Neural crest cell (in vitro differentiated cells): ENCODE measurements around the gene TDRD10. TPM values are rescaled to one million over a fixed set of nuclear protein-coding genes. Genes with fewer than 3 reads are reported as not detected.
"Not testable (repeated sequence)": the region's sequence is repeated elsewhere in the genome, so short reads cannot be mapped to it uniquely, and the experiment has no call there.

Experiments
- DNase-seq: peaks from one replicate; pipeline ENCODE4 v3.0.0; 2021; ENCODE audit warnings: low read depth, mixed read lengths, low spot score
- H3K27ac Mint-ChIP-seq: one replicate; pipeline ENCODE4 v1.8.0; 2021; ENCODE audit warnings: mild to moderate bottlenecking, mixed read lengths; ENCODE audit not compliant: unreplicated experiment
- H3K27me3 Mint-ChIP-seq: 2 replicates; pipeline ENCODE4 v1.8.0; 2021; ENCODE audit warnings: low read depth, mild to moderate bottlenecking, mixed read lengths
- H3K36me3 Mint-ChIP-seq: 2 replicates; pipeline ENCODE4 v1.8.0; 2021; ENCODE audit warnings: low read depth, mild to moderate bottlenecking, mixed read lengths
- H3K4me1 Mint-ChIP-seq: 2 replicates; pipeline ENCODE4 v1.8.0; 2021; ENCODE audit warnings: mixed read lengths
- H3K4me3 Mint-ChIP-seq: one replicate; pipeline ENCODE4 v1.8.0; 2021; ENCODE audit warnings: mild to moderate bottlenecking, mixed read lengths
- H3K9me3 Mint-ChIP-seq: 2 replicates; pipeline ENCODE4 v1.8.0; 2021; ENCODE audit warnings: mixed read lengths
- total RNA-seq: library from RNA; stranded (reverse); gene quantifications from 2 replicates; pipeline ENCODE4 v1.2.1, GENCODE V29; 2021
- TF ChIP-seq, protein P1 (sequence below): fragments of 200-600 bp; sonication (generic); conservative IDR thresholded peaks from 2 replicates; pipeline ENCODE4 v1.5.0; 2021; ENCODE audit warnings: antibody characterized with exemption, mild to moderate bottlenecking

The TDRD10 gene
- total RNA-seq, 1 donor from 2014 or later, result not detected

- Mint-ChIP-seq H3K36me3 (no peaks in the 10 kb centered on the region), H3K4me3 (no peak overlapping the region), H3K9me3 (no peaks in the 10 kb centered on the region), H3K27ac (no peak overlapping the region), H3K4me1 (no peaks in the 10 kb centered on the region), H3K27me3 (peaks cover 9% of the 10 kb centered on the region)
- TF ChIP-seq, protein P1, sequence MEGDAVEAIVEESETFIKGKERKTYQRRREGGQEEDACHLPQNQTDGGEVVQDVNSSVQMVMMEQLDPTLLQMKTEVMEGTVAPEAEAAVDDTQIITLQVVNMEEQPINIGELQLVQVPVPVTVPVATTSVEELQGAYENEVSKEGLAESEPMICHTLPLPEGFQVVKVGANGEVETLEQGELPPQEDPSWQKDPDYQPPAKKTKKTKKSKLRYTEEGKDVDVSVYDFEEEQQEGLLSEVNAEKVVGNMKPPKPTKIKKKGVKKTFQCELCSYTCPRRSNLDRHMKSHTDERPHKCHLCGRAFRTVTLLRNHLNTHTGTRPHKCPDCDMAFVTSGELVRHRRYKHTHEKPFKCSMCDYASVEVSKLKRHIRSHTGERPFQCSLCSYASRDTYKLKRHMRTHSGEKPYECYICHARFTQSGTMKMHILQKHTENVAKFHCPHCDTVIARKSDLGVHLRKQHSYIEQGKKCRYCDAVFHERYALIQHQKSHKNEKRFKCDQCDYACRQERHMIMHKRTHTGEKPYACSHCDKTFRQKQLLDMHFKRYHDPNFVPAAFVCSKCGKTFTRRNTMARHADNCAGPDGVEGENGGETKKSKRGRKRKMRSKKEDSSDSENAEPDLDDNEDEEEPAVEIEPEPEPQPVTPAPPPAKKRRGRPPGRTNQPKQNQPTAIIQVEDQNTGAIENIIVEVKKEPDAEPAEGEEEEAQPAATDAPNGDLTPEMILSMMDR, result no peak
- no peak for DNase-seq
Observed at GRCh38 chr1:154520333-154520732, 18.3 kb downstream of the TDRD10 start.

DNA sequence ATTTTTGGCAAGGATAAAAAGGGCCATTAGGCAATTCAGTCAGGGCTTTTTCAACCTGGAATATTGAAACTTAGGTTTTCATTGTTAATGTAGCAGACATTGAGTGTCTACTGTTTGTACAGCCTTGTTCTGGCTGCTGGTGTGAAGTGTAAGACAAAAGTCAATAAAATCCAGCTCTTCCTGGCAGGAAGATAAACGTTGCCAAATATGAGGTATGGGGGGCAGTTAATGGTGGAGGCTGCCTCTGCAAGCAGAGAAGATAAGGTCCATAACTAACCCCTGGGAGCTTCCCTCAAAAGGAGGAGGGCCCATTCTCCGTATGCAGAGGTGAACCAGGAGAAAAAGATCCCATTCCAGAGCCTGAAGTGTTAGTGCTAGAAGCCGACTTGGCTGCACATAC is 19.7 kb downstream of the TDRD10 start:
- TF ChIP-seq, protein P1, result no peak
- Mint-ChIP-seq H3K27ac (no peak overlapping the region), H3K4me3 (no peak overlapping the region), H3K4me1 (no peaks in the 10 kb centered on the region), H3K9me3 (no peaks in the 10 kb centered on the region), H3K36me3 (no peaks in the 10 kb centered on the region), H3K27me3 (peaks cover 4% of the 10 kb centered on the region)
- DNase-seq, result no peak

- Mint-ChIP-seq H3K27me3 (no peaks in the 10 kb centered on the region), H3K36me3 (no peaks in the 10 kb centered on the region), H3K4me3 (no peak overlapping the region), H3K9me3 (no peaks in the 10 kb centered on the region), H3K4me1 (no peaks in the 10 kb centered on the region), H3K27ac (no peak overlapping the region)
- DNase-seq, result no peak
- TF ChIP-seq, protein P1, result no peak
Observed at GRCh38 chr1:154524881-154525280, 22.9 kb downstream of the TDRD10 start.

DNA sequence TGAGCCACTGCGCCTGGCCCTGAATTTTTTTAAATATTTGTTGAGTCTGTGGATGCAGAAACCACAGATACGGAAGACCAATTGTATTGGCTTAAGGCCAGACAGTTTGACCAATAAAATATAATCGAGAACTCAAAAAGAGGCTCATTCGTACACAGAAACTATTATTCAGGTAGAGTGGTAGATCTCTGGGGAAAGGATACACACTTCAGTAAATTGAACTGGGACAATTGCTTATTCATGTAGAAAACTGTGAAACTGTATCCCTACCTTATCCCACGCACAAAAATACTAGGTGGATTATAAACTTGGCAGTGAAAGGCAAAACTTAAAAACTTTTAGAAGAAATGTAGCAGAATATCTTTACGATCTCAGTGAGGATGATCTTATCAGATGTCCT is 25.2 kb downstream of the TDRD10 start:
- H3K9me3 Mint-ChIP-seq, result no peaks in the 10 kb centered on the region
- no peak overlapping the region for H3K27ac Mint-ChIP-seq
- no peak overlapping the region for H3K4me3 Mint-ChIP-seq
- no peak for DNase-seq
- no peaks in the 10 kb centered on the region for H3K4me1 Mint-ChIP-seq
- no peaks in the 10 kb centered on the region for H3K27me3 Mint-ChIP-seq
- TF ChIP-seq, protein P1, result no peak
- H3K36me3 Mint-ChIP-seq, result no peaks in the 10 kb centered on the region

DNA sequence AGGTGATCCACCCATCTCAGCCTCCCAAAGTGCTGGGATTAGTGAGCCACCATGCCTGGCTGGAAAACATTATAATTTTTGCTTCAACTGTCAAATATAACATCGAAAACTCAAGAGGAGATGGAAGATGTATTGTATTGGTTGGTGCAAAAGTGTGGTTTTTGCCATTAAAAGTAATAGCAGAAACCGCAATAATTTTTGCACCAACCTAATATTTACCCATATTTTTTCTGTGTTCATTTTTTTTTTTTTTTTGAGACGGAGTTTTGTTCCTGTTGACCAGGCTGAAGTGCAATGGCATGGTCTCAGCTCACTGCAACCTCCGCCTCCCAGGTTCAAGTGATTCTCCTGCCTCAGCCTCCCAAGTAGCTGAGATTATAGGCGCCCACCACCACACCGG is 27.3 kb downstream of the TDRD10 start:
- TF ChIP-seq, protein P1, result no peak
- Mint-ChIP-seq H3K4me1 (peaks cover 2% of the 10 kb centered on the region), H3K27me3 (no peaks in the 10 kb centered on the region), H3K27ac (no peak overlapping the region), H3K9me3 (no peaks in the 10 kb centered on the region), H3K36me3 (no peaks in the 10 kb centered on the region), H3K4me3 (no peak overlapping the region)
- no peak for DNase-seq

- not testable (repeated sequence) for DNase-seq, H3K4me1 Mint-ChIP-seq, H3K4me3 Mint-ChIP-seq, H3K9me3 Mint-ChIP-seq, H3K27me3 Mint-ChIP-seq, H3K36me3 Mint-ChIP-seq, H3K27ac Mint-ChIP-seq
Observed at GRCh38 chr1:154531950-154532349, 29.9 kb downstream of the TDRD10 start.
